GM21528 (cell line): Measurements from ENCODE around the gene FHOD1.
A peak's percentile ranks its signal among the peaks of the same experiment; 100 is the strongest.

ENCODE experiments used
- ATAC-seq: cut with Tn5 transposase; IDR thresholded peaks from one replicate; pipeline ENCODE4 v1.9.1; 2021; ENCODE audit warnings: mild to moderate bottlenecking, moderate library complexity; ENCODE audit not compliant: unreplicated experiment, low FRiP score

FHOD1 gene

DNA sequence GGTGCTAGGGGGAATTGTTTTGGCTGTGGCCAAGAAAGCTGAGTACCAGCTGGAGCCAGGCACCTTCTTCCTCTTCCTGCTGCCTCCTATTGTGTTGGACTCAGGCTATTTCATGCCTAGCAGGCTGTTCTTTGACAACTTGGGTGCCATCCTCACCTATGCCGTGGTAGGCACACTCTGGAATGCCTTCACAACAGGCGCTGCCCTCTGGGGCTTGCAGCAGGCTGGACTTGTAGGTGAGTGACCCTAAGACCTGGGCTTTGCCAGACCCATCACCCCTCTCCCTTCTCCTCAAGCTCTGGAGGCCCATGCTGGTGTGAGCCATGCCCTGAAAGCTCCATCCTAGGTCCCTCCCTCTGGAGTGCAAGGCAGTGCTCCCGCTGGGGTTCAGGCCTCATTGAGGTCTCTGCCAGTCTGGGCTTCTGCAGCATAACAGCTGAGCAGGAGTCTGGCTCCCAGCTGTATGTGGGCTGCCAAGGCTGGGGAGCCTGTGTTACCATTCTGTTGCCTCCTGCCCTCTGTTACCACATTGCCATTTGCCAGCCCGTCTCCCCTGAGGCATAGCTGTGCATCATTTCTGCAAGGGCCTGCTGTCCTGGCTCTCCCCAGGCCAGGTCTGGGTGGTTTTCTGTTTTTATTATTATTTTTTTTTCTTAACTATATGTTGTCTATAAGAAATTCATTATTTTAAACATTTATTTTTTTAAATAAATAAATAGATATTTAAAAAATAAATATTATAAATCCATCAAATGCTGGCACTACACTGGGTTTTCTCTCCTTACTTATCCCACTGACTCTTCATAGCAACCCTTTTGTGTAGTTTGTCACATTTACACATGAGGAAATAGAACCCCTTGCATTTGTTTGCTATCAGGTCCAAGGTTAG lies 5.6 kb upstream of the FHOD1 start:
- ATAC-seq, result no peak

DNA sequence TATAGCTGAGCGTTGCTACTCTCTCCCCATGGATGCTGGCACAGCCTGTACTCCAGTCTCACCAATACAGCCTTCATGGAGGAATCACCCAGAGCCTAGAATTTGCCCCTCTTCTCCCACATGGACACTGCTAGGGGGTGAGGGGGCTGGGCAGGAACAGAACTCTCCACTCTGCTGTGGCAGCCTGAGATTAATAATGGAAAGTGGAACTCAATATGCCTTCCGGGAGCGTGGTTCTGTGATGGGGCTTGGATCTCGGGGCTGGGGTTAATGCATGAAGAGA lies 2.7 kb upstream of the FHOD1 start:
- ATAC-seq, result no peak

DNA sequence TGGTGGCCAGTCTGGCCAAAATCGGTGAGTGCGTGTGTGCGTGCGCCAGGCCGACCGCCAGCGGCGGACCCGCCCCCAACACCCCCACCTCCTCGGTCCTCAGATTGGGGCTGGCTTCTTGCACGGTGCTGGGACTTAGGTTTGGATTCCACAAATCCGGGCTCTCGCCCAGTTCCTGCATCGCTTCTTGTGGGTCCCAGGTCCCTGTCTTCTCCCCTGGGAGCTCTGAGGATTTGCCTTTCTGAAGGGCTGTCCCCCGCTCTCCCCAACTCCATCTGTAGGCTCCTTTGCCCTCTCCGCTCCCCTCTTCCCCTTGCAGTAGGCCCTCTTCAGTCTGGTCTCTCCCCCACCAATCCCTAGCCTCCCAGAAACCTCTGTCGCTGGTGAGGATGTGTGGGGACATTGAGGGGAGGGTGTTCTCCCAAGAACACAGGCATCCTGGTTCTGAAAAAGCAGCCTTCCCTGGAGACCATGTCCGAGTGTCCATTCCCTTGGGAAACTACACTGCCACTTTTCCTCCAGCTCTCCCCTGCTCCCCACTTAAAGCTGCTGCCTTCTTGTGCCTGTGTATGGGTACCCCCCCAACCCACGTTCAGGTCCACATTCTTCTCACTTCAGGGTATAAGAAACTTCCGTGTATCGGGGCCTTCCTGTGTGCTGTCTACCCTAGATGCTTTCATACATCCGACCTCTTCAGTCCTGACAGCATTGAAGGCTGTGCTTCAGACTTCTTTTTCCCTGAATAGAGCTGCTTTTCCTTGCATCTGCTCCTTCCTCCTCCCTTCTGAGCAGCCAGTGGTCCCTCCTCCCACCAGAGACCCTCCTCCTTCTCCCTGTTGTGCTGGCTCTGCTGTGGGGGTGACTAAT lies 2.1 kb upstream of the FHOD1 start:
- ATAC-seq, result no peak

DNA sequence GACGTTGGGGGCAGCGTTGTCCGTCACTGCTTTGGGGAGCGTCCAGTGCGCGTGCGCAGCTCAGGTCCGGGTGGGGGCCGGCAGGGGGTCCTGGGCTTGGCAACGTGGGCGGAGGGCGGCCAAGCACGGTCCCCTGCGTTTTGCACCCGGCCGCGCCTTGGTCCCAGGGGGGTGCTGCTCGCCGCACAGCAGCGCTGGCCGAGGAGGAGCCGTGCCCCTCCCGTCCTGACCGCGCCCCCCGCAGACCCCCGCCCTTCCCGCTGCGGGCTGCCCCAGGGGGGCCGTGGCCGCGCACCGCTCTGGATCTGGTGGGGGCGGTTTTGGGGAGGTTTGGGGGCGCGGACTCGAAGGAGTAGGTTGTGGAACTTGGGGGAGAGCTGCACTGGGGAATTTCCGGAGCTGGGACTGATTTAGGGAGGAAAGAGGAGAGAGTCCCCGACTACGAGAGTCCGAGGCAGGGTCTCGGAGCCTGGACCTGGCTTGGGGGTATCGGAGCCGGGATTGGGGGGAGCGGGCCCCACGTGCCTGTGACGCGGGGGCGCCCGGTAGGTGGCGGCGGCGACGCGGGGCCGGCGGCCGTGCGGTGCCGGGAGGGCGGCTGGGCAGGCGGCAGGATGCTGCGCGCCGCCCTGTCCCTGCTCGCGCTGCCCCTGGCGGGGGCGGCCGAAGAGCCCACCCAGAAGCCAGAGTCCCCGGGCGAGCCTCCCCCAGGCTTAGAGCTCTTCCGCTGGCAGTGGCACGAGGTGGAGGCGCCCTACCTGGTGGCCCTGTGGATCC lies 1.3 kb upstream of the FHOD1 start, which contains the start of gene SLC9A5:
Gene SLC9A5, plus strand, starts transcription at position 579 of the 777 bp plus-strand sequence. Its CDS starts 36 bp downstream, at position 615.
- no peak for ATAC-seq

DNA sequence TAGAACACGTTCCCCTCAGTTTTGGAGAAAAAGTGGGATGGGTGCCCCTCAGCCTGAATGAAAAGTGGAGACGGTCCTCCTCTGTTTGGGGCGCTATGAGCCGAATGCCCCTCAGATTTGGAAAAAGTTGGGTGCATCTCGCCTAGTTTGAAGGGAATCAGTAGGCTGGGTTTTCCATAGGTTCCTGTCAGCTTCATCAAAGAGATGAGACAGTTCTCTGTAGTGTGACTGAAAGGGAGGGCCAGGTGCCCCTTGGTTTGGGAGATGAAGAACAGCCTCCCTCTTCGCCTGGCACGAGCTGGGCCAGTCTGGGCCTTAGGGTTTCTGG lies 756 bp upstream of the FHOD1 start:
- ATAC-seq, result no peak

DNA sequence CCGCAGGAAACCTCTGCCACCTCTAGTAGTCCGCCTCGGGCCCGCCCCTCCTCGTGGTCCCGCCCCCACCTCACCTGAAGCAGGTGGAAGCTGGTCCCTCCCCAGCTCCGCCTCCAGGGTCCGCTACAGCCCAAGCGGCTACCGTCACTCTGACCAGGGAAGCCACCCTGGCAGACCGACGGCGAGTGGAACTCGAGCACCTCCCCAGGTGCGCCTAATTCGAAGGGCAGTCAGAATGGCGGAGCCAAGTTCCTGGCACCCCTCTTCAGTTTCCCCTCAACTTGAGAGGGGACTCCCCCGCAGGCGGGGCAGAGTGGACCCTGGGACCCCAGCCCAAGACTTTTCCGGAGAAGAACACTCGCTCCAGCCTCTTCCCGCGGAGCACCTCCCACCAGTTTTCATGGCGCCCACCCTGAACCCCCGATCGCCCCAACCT lies 507 bp downstream of the FHOD1 start:
- ATAC-seq, result no peak

DNA sequence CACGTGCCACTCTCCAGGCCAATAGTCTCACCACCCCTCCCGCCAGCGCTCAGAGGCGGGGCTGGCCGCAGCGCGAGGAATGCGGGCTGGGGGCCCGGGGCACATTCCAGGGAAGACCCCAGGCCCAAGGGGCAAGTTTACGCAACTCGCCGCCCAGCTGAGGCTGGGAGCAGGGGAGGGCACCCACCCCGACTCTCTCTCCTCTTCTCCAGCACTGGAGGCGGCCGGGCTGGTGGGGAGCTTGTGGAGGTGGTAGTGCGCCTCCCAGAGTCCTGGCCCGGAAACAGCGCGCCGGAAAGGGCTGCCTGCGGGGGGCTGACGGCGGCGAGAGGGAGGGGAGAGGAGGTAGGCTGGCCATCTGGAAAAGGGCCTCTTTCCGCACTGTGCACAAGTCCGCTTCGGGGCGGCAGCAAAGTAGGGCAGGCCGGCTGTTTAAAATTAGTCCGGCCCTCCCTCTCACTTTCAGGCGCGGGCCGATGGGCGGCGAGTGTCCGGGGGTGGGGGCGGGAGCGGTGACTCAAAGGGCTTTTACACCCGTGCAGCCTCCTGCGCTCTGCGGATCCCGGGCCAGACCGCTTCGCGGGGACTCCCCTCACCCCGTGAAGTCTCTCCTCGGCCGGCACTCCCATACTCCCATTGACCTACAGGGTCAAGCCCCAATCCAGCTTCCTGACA lies 1.1 kb downstream of the FHOD1 start:
- ATAC-seq, result peak; percentile 38

DNA sequence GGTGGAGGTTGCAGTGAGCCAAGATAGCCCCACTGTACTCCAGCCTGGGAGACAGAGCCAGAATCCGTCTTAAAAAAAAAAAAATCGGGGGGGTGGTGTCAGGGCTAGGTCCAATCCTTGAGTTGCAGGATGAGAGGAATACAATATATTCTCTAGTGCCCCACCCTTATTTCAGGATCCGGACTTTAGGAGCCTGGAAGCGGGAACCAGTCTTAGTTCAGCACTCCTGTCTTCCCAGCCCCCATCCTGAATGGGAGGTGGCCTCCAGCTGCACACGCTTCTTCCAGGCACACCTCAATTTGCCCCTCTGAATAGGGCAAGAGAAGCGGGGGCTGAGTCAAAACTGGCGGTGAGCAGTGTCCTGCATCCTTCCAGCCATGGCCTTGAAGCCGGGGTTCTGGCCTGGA lies 1.6 kb downstream of the FHOD1 start:
- no peak for ATAC-seq

DNA sequence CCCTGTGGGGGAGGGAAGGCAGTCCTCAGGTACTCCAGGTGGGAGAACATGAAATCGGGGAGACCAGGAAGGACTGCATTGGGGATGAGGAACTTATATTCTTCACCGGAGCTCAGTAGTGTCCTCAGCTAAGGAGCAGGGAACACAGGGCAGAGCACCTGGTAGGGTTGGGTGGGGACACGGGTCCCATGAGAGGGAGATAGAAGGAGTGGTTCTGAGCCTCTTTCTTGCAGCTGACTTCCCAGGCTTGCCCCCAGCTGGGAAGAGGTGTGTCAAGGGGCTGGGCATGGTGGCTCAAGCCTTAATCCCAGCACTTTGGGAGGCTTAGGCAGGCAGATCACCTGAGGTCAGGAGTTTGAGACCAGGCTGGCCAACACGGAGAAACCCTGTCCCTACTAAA lies 2.1 kb downstream of the FHOD1 start:
- no peak for ATAC-seq

DNA sequence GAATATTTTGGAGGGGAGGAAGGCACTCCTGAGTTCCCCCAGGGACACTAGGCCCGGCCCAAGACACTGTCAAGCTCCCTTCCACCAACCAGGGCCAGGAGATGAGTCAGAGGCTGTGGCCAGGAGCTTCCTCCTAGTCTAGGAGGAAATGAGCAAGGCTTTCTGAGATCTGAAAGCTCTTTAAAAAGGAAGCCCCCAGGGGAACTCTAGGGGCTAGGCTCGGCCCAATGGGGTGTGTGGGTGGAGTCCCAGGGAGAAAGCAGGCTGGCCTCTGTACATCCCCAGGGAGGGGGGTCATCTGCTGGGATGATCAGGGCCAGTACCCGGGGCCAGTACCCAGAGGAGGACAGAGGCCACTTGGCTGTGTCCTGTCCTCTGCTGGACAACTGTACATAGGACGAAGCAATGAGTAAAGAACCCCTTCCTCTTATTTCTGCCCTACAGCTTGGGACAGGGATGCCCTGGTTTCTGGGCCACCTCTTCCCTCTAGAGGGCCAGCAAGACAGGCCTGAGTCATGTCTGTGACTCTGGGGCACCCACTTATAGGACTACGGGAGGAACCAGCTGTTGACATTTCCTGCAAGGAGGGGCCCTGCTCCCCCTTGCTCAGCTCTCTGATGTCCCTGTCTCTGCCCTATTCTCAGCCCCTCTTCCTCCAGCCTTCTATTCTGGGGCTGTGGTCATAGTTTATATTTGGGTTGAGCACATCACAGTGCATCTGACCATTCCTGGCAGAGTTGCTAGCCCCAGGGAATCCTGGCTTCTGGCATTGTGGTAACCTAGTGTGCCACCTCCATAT lies 2.7 kb downstream of the FHOD1 start:
- peak; percentile 47 for ATAC-seq

DNA sequence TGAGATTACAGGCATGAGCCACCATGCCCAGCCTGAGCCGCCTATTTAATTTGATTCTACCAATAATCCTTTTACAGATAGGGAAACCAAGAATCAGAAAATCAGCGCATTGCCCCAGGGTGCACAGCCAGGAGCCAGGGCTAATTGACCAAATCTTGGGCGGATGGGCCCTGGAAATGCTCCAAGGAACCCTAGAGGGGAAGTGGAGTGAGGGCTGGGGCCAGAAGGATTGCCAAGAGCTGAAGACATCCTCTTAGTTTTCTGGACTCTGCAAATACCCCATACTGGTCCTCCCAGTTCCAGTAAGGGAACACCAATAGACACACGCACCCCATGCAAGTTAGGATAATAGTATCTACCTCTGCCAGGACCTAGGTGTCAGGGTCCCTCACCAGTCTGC lies 3.8 kb downstream of the FHOD1 start:
- no peak for ATAC-seq

DNA sequence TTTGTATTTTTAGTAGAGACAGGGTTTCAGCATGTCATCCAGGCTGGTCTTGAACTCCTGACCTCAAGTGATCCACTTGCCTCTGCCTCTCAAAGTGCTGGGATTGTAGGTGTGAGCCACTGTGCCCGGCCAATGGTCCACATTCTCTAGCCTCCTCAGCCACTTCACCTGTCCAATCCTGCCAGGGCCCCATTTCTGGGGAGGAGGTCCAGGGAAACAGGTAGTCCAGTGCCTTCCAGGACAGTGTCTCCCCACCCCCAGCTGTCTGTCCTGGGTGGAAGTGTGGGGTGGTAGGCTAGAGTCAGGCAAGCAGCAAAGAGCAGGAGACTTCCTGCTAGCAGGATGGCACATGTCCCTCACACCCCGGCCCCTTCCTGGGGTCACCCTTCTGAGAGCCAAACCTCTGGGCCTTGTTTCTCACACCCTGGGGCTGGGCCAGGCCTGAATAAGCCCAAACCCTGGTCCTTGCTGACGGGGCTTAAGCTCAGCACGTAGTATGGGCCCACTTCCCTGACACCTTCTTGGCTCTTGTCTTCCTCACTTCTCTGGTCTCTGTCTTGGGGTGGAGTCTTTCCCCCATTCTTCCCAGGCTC lies 5.0 kb downstream of the FHOD1 start:
- ATAC-seq, result no peak

DNA sequence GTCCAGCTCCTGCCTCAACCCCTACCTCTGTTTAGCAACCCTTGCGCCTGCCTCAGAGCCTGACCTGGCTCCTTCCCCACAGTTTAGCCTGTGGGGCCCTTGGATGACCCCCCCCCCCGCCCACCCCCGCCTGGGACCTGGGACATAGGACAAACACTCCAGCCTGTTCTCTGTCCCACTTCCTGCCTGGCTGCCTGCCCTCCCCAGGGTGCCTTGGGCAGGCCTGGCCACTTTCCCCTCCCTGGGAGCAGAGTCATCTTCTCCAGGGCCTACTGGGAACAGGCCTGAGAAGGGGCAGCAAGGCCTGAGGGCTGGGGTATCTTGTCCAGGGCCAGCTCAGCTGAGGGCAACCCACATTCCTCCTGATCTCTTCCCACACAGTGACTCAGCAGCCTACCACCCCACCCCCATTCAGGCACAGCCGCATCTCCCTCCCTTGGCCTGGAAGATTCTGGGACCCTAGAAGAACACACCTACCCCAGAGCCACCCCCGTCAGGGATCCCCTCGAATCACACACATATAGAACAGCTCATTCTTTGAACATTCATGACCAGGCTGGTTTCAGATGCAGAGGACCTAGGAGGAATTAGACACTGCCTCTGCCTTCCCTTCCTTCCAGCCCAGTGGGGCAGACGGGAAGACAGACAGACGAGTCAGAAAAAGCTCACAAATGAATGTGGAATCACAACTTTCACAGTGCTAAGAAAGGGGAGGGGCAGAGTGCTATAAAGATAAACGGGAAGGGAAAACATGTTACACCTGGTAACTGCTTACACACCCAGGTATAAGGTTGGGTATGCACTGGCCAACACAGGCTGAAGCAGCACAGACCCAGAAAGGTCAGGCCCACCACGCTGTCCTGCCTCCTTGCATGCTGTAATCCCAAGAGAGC lies 6.0 kb downstream of the FHOD1 start:
- no peak for ATAC-seq

DNA sequence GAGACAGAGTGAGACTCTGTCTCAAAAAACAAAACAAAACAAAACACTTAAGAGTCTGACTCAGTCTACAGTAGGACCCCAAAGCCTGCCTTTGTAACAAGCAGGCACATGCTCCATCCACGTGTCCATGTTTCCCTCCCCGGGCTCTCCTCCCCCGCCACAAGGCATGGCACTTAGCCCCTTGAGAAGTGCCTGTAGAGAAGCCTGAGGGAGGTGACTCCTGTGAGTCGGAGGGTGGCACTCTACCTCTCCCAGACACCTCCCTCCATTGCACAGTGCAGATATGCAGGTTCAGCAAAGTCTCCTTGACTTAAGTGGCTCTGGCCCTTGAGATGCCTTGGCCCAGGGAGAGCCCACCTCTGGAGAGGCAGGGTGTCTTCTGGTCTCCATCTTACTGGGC lies 6.8 kb downstream of the FHOD1 start:
- ATAC-seq, result no peak

DNA sequence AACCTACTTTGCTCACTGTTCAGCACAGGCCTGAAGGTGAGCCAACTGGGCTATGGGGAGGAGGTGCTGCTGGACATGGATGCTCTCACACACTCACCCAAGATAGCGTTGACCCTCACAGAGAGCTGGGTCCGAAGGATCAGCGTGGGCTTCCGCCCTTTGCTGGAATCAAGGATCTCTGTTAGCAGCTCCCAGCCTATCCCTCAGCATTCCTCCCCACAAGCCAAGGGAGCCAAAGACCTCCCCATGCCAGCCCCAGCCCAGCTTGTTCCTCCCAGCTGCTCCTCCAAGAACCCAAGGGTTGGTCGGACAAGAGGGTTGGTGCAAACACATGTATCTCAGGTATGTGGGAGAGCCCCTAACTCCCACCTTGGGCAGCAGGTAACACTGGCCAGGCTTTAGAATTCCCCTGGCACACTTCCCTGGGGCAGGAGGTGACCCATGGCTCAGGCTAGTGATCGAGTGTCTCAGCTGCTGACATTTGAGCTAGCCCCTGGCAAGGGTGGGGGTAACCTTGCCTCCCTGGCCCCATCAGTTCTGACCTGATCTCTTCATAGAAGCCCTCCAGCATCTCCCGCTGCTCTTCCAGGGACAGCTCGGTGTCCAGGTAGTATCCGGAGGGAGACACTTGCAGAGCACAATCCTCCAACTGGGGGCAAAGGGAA lies 8.3 kb downstream of the FHOD1 start:
- no peak for ATAC-seq

DNA sequence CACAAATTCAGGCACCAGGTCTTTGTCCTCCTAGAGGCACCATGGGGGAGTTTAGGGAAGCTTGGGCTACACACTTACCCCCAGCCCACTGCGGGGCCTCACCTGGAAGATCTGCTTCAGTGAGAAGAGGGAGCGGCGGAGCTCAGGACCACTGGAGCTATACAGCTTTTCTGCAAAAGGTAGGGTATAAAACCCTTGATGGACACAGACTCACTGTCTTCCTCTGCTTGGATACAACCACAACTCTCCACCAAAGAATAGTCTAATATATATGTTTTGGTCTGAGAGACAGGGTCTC lies 9.1 kb downstream of the FHOD1 start:
- no peak for ATAC-seq

DNA sequence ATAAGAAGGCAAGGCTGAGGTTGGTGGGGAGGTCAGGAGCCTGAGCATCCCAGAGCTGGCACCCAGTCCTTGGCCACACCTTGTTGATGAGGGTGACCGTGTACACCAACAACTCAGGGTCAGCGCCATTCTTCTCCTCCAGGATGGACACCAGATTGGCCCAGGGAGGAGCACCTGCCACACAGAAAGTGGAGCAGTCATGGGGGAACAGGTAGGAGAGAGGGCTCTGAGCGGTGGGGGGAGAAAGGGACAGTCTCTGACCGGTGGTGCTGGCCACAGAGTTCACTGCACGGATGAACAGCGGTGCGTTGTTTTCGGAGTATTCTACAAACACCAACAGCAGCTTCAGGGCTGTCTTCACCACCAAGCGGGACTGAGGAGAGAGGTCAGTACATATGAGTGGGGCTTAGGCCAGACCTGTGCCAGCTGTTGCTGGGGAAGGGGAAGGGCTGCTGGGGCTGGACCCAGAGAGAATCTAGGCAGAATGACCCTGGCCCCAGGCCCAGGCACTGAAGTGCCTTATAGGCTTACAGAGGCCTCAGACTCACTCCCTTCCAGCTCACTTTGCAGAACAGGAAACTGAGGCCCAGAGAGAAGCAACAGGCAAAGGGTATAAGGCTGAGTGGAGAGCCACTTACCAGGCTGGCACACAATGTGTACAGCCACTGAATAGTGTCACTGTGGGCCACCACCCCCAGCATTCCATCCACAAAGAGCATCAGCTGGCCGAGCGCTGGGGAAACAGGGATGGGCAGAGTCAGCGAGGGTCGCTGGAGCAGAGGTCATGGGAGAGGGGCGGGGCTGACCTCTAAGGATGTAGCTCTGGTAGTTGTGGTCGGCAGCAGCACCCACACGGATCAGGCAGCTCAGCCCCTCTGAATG lies 9.6 kb downstream of the FHOD1 start:
- no peak for ATAC-seq
